Thyroid gland (tissue), 4 donors: ENCODE data around the gene CACNA2D3. TPM values are rescaled to one million over a fixed set of nuclear protein-coding genes. Genes with fewer than 3 reads are reported as not detected.

Experiments used
- DNase-seq, 2 donors: peaks; one replicate each; pipeline ENCODE4 v3.0.0-alpha.2; 2019
- H3K27ac ChIP-seq, 3 donors: fragments of 200-600 bp; sonication (generic); 1 replicate in 2 of 3; 2 replicates in 1 of 3; pipeline ENCODE4 v1.5.1; 2016 to 2019; ENCODE audit warnings: mild to moderate bottlenecking in 1 of 3, moderate library complexity in 1 of 3
- H3K27me3 ChIP-seq: fragments of 200-600 bp; sonication (generic); one replicate; pipeline ENCODE4 v1.5.1; 2019
- H3K36me3 ChIP-seq, 2 donors: fragments of 200-600 bp; sonication (generic); one replicate each; pipeline ENCODE4 v1.5.1; 2016 to 2019
- H3K4me1 ChIP-seq, 2 donors: fragments of 200-600 bp; sonication (generic); one replicate each; pipeline ENCODE4 v1.5.1; 2017 to 2019
- H3K4me3 ChIP-seq, 3 donors: fragments of 200-600 bp; sonication (generic); replicated peaks in 1 of 3; 1 replicate in 2 of 3; 2 replicates in 1 of 3; pipeline ENCODE4 v1.5.1; 2016; ENCODE audit warnings: mild to moderate bottlenecking in 1 of 3
- H3K9me3 ChIP-seq: fragments of 200-600 bp; sonication (generic); one replicate; pipeline ENCODE4 v1.5.1; 2017
- CTCF ChIP-seq, 6 experiments: fragments of 200-600 bp in 3 of 6; fragments of 450-650 bp in 3 of 6; sonication (generic) in 3 of 6; IDR thresholded peaks; one replicate each; pipeline ENCODE4 v1.5.1; 2016 to 2019; ENCODE audit warnings: antibody characterized with exemption in 6 of 6, mild to moderate bottlenecking in 2 of 6, inconsistent platforms in 1 of 6, moderate library complexity in 1 of 6
- POLR2A ChIP-seq, 2 donors: fragments of 450-650 bp; IDR thresholded peaks; one replicate each; pipeline ENCODE4 v1.6.1; 2017; ENCODE audit warnings: antibody characterized with exemption in 2 of 2, mild to moderate bottlenecking in 2 of 2, moderate library complexity in 1 of 2
- WGBS, 2 donors: methylation state at CpG; one replicate each; pipeline ENCODE4 v1.1.5; 2017; 5-methylcytosine and 5-hydroxymethylcytosine counted together
- intact Hi-C: fragments of 100-400 bp; cut with DNase I; formaldehyde crosslinking; loops from one replicate; pipeline ENCODE4 v1.15.1; 2023
- total RNA-seq, 4 donors: library from RNA; depleted of rRNA; stranded (reverse); fragments of >200 nt; gene quantifications; one replicate each; pipeline ENCODE4 v1.2.3, GENCODE V29; 2016

Gene CACNA2D3
- total RNA-seq, 4 donors from 2014 or later, result 2.9 to 4.8 (median 4.5) TPM

GRCh38 chr3:54303517-54304375 is 181.4 kb downstream of the CACNA2D3 start:
- Histone ChIP-seq H3K36me3 (no peaks in the 10 kb centered on the region), H3K4me1 (peaks cover 0 to 5% of the 10 kb centered on the region in 2 donors), H3K9me3 (no peaks in the 10 kb centered on the region), H3K27ac (no peak overlapping the region), H3K27me3 (no peaks in the 10 kb centered on the region), H3K4me3 (no peak overlapping the region)
- DNase-seq, result no peak
- intact Hi-C loops, result no loop called here
- 72 to 75% methylated on average over 7 of the region's 7 CpGs for WGBS, 2 donors
- TF ChIP-seq POLR2A (IDR thresholded peaks at IDR 0.05) (no peak), CTCF (IDR thresholded peaks at IDR 0.05) (no peak)

GRCh38 chr3:54304877-54305276 is 182.5 kb downstream of the CACNA2D3 start:
- Histone ChIP-seq H3K36me3 (no peaks in the 10 kb centered on the region), H3K4me1 (no peaks in the 10 kb centered on the region), H3K27ac (no peak overlapping the region), H3K27me3 (no peaks in the 10 kb centered on the region), H3K9me3 (no peaks in the 10 kb centered on the region), H3K4me3 (no peak overlapping the region)
- intact Hi-C loops, result no loop called here
- WGBS, 2 donors, result 75 to 78% methylated on average over 3 of the region's 3 CpGs
- TF ChIP-seq POLR2A (IDR thresholded peaks at IDR 0.05) (no peak), CTCF (IDR thresholded peaks at IDR 0.05) (no peak)
- DNase-seq, result no peak

GRCh38 chr3:54305409-54306099 is 183.2 kb downstream of the CACNA2D3 start:
- Histone ChIP-seq H3K9me3 (no peaks in the 10 kb centered on the region), H3K4me1 (no peaks in the 10 kb centered on the region), H3K27ac (no peak overlapping the region), H3K36me3 (no peaks in the 10 kb centered on the region), H3K4me3 (no peak overlapping the region), H3K27me3 (no peaks in the 10 kb centered on the region)
- DNase-seq, result no peak
- TF ChIP-seq CTCF (IDR thresholded peaks at IDR 0.05) (no peak), POLR2A (IDR thresholded peaks at IDR 0.05) (no peak)
- intact Hi-C loops, result no loop called here
- 61 to 64% methylated on average over 3 of the region's 3 CpGs for WGBS, 2 donors

GRCh38 chr3:54307566-54308180 is 185.3 kb downstream of the CACNA2D3 start:
- H3K27me3 ChIP-seq, result no peaks in the 10 kb centered on the region
- no peak overlapping the region for H3K4me3 ChIP-seq
- no peaks in the 10 kb centered on the region for H3K4me1 ChIP-seq
- DNase-seq, result no peak
- intact Hi-C loops, result no loop called here
- no peak overlapping the region for H3K27ac ChIP-seq
- WGBS, 2 donors, result 40 to 54% methylated on average over 4 of the region's 4 CpGs
- no peaks in the 10 kb centered on the region for H3K36me3 ChIP-seq
- no peak for TF ChIP-seq POLR2A (IDR thresholded peaks at IDR 0.05)
- no peak for TF ChIP-seq CTCF (IDR thresholded peaks at IDR 0.05)
- H3K9me3 ChIP-seq, result no peaks in the 10 kb centered on the region
